Stimulated activated CD4-positive, alpha-beta T cell treated with anti-CD3 and anti-CD28 coated beads, TNF-alpha, amount 100 ng/mL, for 48 hours (primary cell): ENCODE measurements around the gene CNNM4.

Experiments used
- DNase-seq, 3 donors: peaks; one replicate each; pipeline ENCODE4 v3.0.0-alpha.2; 2020; ENCODE audit warnings: low read depth in 3 of 3

Gene CNNM4

DNA sequence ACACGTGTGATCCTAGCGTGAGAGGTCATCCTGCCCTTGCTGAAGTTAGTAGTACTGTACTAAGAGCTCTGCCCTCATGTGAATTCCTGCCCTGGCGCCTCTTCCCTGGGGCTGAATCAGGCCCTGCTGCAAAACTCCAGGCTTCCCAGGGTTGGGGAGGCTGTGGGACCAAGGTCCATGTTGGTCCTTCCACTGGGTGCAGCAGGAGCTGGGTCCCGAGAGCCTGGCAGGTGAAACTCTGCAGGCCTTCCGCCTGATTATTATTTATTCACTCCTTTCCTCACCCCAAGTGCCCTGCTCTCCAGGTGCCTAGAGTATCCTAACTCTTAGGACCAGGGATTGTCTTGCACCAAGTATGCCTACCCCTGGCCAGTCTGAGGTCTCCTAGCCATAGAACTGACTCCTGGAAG is 50.1 kb downstream of the CNNM4 start:
- DNase-seq = no peak

- DNase-seq = no peak
Measured at GRCh38 chr2:96811917-96812316, 51.2 kb downstream of the CNNM4 start.

DNA sequence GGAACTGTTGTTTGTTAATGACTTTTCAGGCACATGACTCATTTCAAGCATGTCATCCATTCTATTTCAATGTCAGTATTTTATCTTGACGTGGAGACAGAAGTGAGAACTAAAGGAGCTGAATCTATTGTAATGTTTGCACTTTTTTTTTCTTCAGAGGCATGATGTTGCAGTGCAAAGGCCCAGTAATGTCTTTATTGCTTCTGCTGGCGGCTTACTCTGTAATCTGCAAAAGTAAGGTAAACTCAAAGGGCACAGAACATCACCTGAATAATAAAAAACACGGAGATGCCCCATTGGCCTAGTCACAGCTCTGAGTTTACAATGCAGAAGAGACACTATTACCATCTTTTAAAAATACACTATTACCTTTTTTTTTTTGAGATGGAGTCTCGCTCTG is 53.0 kb downstream of the CNNM4 start:
- DNase-seq = no peak

- no peak for DNase-seq
Measured at GRCh38 chr2:96815326-96816126, 54.8 kb downstream of the CNNM4 start.

GRCh38 chr2:96816127-96816835 is 55.6 kb downstream of the CNNM4 start, which contains the start of gene CNNM3:
Gene CNNM3 (plus strand): TSS chr2:96816268. CDS start chr2:96816278, 10 bp downstream.
- peak; percentile 89 to 98 (median 94) for DNase-seq

DNA sequence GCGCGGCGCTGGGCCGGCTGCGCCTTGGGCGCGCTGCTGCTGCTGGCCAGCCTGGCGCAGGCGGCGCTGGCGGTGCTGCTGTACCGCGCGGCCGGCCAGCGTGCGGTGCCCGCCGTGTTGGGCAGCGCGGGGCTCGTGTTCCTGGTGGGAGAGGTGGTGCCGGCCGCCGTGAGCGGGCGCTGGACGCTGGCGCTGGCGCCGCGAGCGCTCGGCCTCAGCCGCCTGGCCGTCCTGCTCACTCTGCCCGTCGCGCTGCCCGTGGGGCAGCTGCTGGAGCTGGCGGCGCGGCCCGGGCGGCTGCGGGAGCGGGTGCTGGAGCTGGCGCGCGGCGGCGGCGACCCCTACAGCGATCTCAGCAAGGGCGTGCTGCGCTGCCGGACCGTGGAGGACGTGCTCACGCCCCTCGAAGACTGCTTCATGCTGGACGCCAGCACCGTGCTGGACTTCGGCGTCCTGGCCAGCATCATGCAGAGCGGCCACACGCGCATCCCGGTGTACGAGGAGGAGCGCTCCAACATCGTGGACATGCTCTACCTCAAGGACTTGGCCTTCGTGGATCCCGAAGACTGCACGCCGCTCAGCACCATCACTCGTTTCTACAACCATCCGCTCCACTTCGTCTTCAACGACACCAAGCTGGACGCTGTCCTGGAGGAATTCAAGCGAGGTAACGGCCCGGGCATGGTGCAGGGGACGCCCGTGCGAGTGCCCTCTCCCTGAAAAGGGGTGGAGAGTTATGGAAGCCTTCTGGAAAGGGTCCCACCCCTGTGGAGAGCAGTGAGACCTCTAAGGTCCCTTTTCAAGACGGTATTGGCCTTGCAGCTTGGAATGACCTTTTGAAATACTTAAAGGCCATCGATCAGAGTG is 56.4 kb downstream of the CNNM4 start:
- no peak for DNase-seq

DNA sequence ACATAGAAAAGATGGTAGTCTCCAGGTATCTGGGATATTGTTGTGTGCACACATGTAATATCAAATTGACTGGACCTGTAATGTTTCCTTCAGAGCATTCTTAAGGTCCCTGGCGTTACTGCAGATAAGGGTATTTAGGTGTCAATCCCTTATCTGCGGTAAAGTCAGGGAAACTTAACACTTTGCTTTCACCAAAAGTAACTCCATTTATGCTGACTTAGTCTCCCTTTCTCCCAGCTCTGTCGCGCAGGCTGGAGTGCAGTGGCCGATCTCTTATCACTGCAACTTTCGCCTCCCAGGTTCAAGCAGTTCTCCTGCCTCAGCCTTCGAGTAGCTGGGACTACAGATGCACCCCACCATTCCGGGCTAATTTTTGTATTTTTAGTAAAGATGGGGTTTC is 57.2 kb downstream of the CNNM4 start:
- no peak for DNase-seq

GRCh38 chr2:96819128-96819875 is 58.6 kb downstream of the CNNM4 start:
- no peak for DNase-seq

GRCh38 chr2:96819876-96820511 is 59.3 kb downstream of the CNNM4 start:
- DNase-seq = no peak

- DNase-seq = no peak
Measured at GRCh38 chr2:96821113-96821675, 60.5 kb downstream of the CNNM4 start.

DNA sequence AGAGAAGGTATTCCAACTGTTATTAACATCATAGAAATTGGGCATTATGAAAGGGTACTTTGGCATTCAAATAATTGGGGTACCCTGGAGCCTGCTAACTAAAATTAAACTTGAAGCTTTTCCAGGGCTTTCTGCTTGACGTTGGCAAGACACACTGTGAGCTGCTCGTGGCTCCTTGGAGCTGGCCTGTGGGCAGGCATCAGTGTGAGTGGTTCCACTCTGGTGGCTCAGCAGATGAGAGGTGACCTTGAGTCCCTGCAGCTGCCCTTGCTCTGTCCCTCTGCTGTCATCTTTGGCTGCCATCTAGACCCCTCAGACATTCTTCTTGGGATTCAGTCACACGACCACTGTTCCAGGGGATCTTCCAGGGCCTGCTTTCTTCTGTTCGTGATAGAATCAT is 62.1 kb downstream of the CNNM4 start:
- no peak for DNase-seq

DNA sequence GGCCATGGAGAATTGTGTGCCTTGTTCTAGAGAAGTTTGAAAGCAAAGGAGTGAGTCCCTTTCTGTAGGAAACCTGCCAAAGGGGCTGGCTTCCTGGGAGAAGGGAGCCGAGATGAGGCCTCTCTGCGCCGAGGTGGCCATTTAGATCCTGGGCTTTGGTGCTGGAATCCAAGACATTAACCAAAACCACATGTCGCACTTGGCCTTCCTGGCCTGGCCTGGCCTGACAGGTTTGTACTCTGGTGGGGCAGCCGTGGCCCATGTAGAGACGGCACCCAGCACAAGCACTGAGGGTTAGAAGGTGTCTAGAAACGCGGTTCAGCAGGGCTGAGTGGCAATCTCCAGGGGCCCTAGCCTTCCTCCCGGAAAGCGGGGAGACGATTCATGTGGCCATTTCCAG is 62.5 kb downstream of the CNNM4 start:
- no peak for DNase-seq

GRCh38 chr2:96824079-96824870 is 63.6 kb downstream of the CNNM4 start:
- DNase-seq = no peak

GRCh38 chr2:96825057-96825456 is 64.4 kb downstream of the CNNM4 start:
- no peak for DNase-seq

- DNase-seq = no peak
Measured at GRCh38 chr2:96826546-96827278, 66.0 kb downstream of the CNNM4 start.

- no peak for DNase-seq
Measured at GRCh38 chr2:96828436-96828835, 67.7 kb downstream of the CNNM4 start.

GRCh38 chr2:96828874-96829273 is 68.2 kb downstream of the CNNM4 start:
- no peak for DNase-seq

DNA sequence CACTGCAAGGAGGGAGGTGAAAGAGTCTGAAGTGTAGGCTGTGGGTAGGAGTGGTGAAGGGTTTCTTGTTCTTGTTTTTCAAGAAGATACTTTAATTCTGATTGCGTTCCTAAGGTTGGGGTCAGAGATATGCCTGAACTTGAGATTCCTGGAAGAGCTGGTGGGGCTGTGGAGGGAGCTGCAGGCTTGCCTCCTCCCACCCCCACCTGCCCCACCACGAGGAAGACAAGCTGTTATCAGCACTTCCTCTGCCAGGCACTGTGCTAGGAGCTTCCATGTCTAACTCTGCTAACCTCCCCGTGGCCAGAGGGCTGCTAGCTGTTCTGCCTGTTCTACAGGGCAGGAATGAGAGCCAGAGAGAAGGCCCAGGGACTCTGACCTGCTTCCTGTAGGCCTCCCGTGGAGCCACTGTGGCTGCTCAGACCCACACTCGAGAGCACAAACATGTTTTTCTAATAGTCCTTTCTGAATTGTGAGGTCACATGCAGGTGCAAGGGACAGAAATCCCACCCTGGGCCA is 69.4 kb downstream of the CNNM4 start:
- no peak for DNase-seq

DNA sequence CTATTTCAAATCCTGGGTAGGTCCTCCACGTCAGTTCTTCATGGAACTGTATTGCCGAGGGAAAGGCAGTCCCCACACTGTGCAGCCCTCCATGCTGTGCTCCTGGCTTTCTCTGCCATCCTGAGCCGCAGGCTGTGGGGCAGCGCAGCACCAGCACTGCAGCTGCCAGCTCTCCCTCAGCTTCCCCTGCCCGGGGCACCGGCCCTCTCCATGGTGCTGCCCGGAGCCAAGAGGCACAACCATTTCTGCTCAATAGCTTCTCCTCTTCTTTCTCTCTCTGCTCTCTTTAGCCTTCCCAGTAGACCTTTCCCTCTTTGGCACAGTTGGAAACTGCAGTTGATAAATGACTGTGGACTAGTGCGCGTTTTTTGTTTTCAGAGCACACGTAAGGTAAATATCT is 71.0 kb downstream of the CNNM4 start:
- DNase-seq = no peak
